ENCODE measurements around the gene FGF3.

FGF3 gene

GRCh38 chr11:69844396-69844795 is 25.2 kb upstream of the FGF3 start:
- no peak for DNase-seq (ENCODE audit: low spot score)

GRCh38 chr11:69843529-69843921 is 24.3 kb upstream of the FGF3 start:
- no peak for DNase-seq (ENCODE audit: low spot score)

- DNase-seq (ENCODE audit: low spot score): no peak
Measured at GRCh38 chr11:69842746-69843528, 23.7 kb upstream of the FGF3 start.

GRCh38 chr11:69841859-69842698 is 22.9 kb upstream of the FGF3 start:
- peak; percentile 78 for DNase-seq (ENCODE audit: low spot score)

GRCh38 chr11:69841170-69841858 is 22.1 kb upstream of the FGF3 start:
- DNase-seq (ENCODE audit: low spot score): no peak

GRCh38 chr11:69840371-69841169 is 21.4 kb upstream of the FGF3 start:
- DNase-seq (ENCODE audit: low spot score): peak; percentile 11

- no peak for DNase-seq (ENCODE audit: low spot score)
Measured at GRCh38 chr11:69839516-69839915, 20.3 kb upstream of the FGF3 start.

GRCh38 chr11:69837791-69838190 is 18.6 kb upstream of the FGF3 start:
- no peak for DNase-seq (ENCODE audit: low spot score)

- DNase-seq (ENCODE audit: low spot score): no peak
Measured at GRCh38 chr11:69836401-69836800, 17.2 kb upstream of the FGF3 start.

GRCh38 chr11:69834811-69835800 is 15.9 kb upstream of the FGF3 start:
- DNase-seq (ENCODE audit: low spot score): no peak

GRCh38 chr11:69834251-69834650 is 15.0 kb upstream of the FGF3 start:
- peak; percentile 9 for DNase-seq (ENCODE audit: low spot score)

GRCh38 chr11:69832561-69833413 is 13.6 kb upstream of the FGF3 start:
- DNase-seq (ENCODE audit: low spot score): peak; percentile 9

- no peak for DNase-seq (ENCODE audit: low spot score)
Measured at GRCh38 chr11:69831985-69832384, 12.8 kb upstream of the FGF3 start.

GRCh38 chr11:69830086-69830485 is 10.9 kb upstream of the FGF3 start:
- no peak for DNase-seq (ENCODE audit: low spot score)

- peak; percentile 74 for DNase-seq (ENCODE audit: low spot score)
Measured at GRCh38 chr11:69828971-69829344, 9.7 kb upstream of the FGF3 start.

GRCh38 chr11:69828276-69828970 is 9.2 kb upstream of the FGF3 start:
- no peak for DNase-seq (ENCODE audit: low spot score)

GRCh38 chr11:69826773-69827172 is 7.6 kb upstream of the FGF3 start:
- no peak for DNase-seq (ENCODE audit: low spot score)

- no peak for DNase-seq (ENCODE audit: low spot score)
Measured at GRCh38 chr11:69825941-69826340, 6.7 kb upstream of the FGF3 start.
